GM13976 (cell line): ENCODE results near the gene DIP2B.
"Not testable (repeated sequence)": the region's sequence is repeated elsewhere in the genome, so short reads cannot be mapped to it uniquely, and the experiment has no call there.

ENCODE experiments used
- DNase-seq: peaks from one replicate; pipeline ENCODE4 v3.0.0; 2012; ENCODE audit warnings: low spot score
- CTCF ChIP-seq: IDR thresholded peaks from 2 replicates; pipeline ENCODE4 v1.5.1; 2012; ENCODE audit warnings: borderline replicate concordance, mild to moderate bottlenecking; ENCODE audit not compliant: insufficient read depth; ENCODE audit errors: extremely low read depth, missing control alignments, control extremely low read depth
- in situ Hi-C: fragments of 300-500 bp; cut with MboI; formaldehyde crosslinking; loops from one replicate; pipeline ENCODE4 v1.12.0; 2022; ENCODE audit warnings: low sequenced_read_pairs, mixed read lengths, inconsistent platforms; ENCODE audit not compliant: unreplicated experiment

DIP2B gene

GRCh38 chr12:50504798-50505674, at the start of gene DIP2B:
Gene DIP2B (plus strand): TSS chr12:50504985. CDS start chr12:50505141, 156 bp downstream.
- in situ Hi-C loops = loop anchor here (5.0 kb wide), 1 partner anchor 132 kb away; no protein-coding TSS in a partner anchor
- peak; percentile 90 for TF ChIP-seq CTCF
- DNase-seq = peak; percentile 92

- in situ Hi-C loops = no loop called here
- DNase-seq = no peak
- TF ChIP-seq CTCF = no peak
Observed at GRCh38 chr12:50458606-50459005, 46.2 kb upstream of the DIP2B start.

GRCh38 chr12:50467439-50467838, 37.3 kb upstream of the DIP2B start:
- in situ Hi-C loops = no loop called here
- no peak for DNase-seq
- no peak for TF ChIP-seq CTCF

GRCh38 chr12:50477241-50477832, 27.4 kb upstream of the DIP2B start:
- in situ Hi-C loops = no loop called here
- no peak for TF ChIP-seq CTCF
- no peak for DNase-seq

- no peak for TF ChIP-seq CTCF
- in situ Hi-C loops = no loop called here
- DNase-seq = no peak
Observed at GRCh38 chr12:50482571-50482970, 22.2 kb upstream of the DIP2B start.

- no peak for DNase-seq
- in situ Hi-C loops = no loop called here
- TF ChIP-seq CTCF = no peak
Observed at GRCh38 chr12:50483488-50483887, 21.3 kb upstream of the DIP2B start.

- in situ Hi-C loops = no loop called here
- TF ChIP-seq CTCF = no peak
- DNase-seq = no peak
Observed at GRCh38 chr12:50488801-50489200, 16.0 kb upstream of the DIP2B start.

- DNase-seq, in situ Hi-C loops: not testable (repeated sequence)
Observed at GRCh38 chr12:50498119-50498518, 6.7 kb upstream of the DIP2B start.
